Stimulated activated CD4-positive, alpha-beta T cell treated with anti-CD3 and anti-CD28 coated beads, Interleukin-4, amount 100 ng/mL, for 24 hours (primary cell): ENCODE data around the gene LIPK.
"Not testable (repeated sequence)": the region's sequence is repeated elsewhere in the genome, so short reads cannot be mapped to it uniquely, and the experiment has no call there.

ENCODE experiments used
- DNase-seq: peaks from one replicate; pipeline ENCODE4 v3.0.0-alpha.2; 2020

LIPK gene, protein sequence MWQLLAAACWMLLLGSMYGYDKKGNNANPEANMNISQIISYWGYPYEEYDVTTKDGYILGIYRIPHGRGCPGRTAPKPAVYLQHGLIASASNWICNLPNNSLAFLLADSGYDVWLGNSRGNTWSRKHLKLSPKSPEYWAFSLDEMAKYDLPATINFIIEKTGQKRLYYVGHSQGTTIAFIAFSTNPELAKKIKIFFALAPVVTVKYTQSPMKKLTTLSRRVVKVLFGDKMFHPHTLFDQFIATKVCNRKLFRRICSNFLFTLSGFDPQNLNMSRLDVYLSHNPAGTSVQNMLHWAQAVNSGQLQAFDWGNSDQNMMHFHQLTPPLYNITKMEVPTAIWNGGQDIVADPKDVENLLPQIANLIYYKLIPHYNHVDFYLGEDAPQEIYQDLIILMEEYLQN

GRCh38 chr10:88705958-88706357 lies at the start of gene LIPK:
TSS of gene LIPK (plus strand) at chr10:88706249. CDS start at chr10:88724544, 18,295 bp downstream.
- no peak for DNase-seq

- no peak for DNase-seq
These were observed 48.1 kb upstream of the LIPK start for GRCh38 chr10:88657901-88658300.

- no peak for DNase-seq
These were observed 46.1 kb upstream of the LIPK start for GRCh38 chr10:88659725-88660597.

DNA sequence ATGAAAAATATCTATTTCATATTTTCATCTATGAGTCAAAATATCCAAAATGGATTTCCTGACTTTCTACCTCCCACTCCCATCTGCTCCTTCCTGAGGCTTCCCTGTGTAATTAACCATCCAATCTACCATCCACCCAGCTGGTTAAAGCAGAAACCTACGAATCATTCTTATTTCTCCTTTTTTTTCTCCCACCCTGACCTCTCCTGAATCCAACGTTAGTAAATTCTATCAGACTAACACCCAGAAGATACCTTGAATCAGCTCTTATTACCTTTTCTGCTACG lies 45.5 kb upstream of the LIPK start:
- DNase-seq = no peak

DNA sequence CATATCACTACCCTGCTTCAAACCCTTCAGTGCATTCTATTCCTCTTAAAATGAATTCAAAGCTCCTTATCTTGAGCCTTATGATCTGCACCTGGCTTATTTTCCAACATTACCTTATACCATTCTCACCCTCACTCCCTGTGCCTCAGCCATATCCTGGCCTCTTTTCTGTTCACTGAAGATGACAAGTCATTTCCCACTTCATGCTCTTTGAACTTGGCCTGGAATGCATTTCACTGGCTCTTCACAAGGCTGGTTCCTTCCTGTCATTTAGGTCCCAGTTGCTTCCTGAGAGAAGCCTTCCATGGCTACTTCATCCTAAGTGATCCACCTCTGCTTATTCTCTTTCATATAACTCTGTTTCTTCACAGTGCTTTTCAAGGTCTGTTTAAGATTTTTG lies 45.0 kb upstream of the LIPK start:
- no peak for DNase-seq

DNA sequence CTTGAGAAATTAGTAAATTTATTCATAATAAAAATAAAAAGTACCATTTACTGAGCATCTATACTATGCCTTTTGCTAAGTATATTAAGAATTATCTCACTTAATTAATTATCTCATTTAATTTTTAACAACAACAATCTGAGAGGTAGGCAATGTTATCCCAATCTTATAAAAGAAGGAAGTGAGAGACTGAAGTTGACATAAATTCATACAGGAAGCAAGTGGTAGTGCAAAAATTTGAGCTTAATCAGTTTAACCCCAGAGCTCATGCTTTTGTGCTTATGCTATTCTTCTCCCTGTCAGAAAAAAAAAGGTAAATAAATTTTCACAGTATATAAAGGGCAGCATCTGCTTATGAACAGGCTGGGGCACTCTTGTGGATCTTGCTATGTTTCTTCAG lies 44.5 kb upstream of the LIPK start:
- no peak for DNase-seq

GRCh38 chr10:88663153-88663552 lies 42.9 kb upstream of the LIPK start:
- not testable (repeated sequence) for DNase-seq

GRCh38 chr10:88664142-88664541 lies 41.9 kb upstream of the LIPK start, which contains the start of gene LIPF:
TSS of gene LIPF (plus strand) at chr10:88664442. CDS start at chr10:88667298, 2,856 bp downstream.
- DNase-seq = no peak

DNA sequence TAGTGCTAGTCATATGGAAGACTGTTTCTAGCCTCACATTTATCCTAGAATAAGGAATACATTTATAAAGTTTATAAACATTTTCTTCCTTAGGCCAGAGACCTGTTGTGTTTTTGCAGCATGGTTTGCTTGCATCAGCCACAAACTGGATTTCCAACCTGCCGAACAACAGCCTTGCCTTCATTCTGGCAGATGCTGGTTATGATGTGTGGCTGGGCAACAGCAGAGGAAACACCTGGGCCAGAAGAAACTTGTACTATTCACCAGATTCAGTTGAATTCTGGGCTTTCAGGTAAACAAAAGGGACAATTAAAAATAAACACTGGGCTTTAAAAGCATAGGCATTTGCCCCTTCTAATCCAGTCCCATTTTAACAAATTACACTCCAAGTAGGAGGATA lies 37.6 kb upstream of the LIPK start:
- no peak for DNase-seq

DNA sequence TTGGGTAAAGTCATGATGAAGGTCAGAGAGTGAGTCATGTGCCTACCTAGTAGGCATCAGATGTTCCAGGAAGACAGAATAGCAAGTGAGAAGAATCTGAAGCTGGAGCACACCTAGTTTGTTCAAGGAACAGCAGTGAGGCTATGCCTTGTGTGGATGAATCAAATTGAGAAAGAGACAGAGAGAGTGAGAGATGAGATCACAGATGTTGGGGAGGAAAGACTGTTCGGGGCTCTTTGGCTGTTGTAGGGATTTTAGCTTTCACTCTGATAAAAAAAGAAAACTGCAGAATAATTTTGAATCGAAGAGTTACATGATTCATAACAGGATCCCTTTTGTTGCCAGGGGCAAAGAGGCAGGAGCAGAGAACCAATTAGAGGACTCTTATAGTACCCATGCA lies 35.6 kb upstream of the LIPK start:
- peak; percentile 10 for DNase-seq

GRCh38 chr10:88672041-88672440 lies 34.0 kb upstream of the LIPK start:
- no peak for DNase-seq

GRCh38 chr10:88676283-88677060 lies 29.6 kb upstream of the LIPK start:
- DNase-seq = no peak

DNA sequence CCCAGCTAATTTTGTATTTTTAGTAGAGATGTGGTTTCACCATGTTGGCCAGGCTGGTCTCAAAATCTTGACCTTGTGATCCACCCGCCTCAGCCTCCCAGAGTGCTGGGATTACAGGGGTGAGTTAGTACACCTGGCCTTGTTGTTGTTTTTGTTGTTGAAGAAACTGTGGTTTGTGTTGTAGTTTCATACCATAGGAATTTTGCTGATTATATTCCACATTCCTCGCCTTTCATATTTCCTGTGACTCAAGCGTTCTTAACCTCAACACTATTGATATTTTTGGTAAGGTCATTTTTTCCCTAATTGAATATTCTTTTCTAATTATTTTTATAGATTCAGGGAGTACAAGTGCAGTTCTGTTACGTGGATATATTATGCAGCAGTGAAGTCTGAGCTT lies 25.1 kb upstream of the LIPK start:
- no peak for DNase-seq

DNA sequence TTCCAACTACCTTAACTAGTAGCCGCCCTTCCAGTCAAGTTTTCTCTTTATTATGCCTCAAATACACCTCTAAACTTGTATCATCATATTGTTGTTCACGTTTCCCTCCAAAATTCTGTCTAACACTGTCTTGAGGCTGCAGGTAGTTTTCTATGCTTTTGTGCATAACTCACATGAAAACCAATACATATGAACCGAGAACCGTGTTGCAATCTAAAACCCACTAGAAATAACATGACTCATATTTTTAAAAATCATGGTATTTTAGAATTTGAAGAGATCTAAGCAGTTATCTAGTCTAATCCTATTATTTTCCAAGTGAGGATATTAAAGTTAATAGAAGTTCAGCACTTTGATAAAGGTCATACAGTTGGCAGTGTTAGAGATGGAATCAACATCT lies 23.6 kb upstream of the LIPK start:
- no peak for DNase-seq

DNA sequence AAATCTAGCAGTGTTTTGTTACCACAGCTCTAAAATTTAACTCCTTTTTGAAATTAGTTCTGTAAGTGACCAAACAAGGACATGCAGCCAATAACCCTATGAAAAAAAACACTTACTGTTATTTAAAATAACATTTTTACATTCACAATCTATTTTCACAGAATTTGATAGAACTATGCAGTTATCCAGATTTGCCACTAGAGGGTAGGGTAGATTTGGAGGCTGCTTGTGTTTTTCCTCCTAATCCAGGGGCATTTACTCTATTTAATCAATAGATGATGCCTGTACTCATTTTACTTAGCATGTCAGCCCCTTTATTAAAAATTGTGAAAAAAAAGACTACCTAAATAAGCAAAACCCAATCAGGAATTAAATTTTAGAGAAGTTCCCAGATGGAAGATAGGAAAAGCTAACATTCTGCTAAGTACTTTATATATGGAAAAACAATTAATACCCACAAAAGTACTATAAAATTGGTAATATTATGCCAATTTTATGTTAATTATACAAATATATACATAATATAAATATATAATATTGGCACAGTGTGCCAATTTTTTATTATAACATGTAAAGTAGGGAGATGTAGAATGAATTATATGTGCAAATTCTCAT lies 18.1 kb upstream of the LIPK start:
- DNase-seq = no peak

DNA sequence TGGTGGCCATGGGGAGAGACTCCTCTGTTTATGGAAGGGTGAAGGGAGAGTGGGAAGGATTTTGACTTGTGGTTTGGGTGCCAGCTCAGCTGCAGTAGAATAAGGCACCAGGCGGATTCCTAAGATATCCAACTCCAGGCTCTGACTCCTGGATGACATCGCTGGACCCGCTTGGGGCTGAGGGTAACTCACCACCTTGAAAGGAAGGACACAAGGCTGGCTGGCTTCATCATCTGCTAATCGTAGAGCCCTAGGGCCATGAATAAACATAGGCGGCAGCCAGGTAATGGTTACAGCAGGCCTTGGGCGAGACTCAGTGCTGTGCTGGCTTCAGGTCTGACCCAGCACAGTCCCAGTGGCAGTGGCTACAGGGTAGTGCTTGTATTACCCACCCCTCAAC lies 16.7 kb upstream of the LIPK start:
- no peak for DNase-seq

DNA sequence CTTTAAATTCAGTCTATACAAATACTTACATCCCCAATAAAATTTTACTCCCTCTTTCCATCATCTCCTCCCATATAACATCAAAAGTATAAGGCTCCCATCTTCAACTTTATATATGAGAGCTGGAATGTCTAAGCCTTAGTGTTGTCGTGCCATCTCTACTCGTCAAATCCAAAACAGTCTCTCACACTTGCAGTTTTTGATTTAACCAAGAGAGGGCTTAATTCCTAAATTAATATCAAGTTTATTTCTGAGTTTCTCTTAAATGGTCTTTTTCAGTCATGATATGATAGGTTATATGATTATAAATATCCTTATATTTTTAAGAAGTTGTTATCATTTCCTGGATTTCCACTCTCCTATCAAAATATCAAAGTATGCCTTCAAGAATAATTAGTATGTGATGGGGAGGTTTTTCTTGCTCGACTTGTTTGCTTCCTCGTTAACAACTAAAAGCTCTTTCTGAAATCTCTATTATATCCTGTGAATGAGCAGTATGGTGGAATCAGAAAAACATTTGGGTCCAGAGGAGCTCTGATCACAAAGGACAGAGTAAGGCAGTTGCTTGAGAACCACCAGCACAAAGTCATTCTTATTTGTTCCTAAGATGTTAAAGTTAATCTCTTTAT lies 12.5 kb upstream of the LIPK start:
- DNase-seq = no peak

DNA sequence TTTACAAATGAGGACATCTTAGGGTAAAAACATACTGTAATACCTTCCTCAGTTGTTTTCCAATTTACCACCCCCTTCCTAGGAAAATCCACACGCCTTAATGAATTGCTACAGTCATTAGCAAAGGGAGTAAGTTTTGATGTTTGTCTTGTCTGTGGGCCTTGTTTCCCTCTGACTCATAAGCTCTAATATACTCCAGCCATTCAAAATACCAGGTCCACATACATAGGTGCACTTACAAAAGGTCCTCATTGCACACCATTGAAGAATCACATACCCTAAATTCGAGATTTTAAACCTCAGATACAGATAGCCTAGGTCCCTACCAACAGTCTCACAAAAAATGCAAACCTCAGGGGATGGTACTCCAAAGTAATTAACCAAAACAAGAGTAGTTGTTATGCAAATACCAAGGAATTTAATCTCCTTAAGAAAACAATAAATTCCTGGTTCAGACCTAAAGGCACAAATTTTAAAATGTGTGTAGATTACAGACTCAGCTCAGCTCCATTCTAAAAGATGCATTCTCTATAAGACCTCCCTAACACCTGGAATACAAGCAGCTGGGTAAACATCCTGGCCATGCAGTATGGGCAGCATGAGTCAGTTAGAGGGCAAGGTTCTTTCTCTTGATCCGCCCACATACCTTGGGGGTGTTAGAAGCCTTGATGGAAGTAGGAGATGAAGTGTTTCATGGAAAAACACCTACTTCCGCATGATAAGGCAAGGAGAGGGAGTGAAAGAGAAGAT lies 3.0 kb upstream of the LIPK start:
- DNase-seq = no peak

- peak; percentile 60 for DNase-seq
These were observed 1.5 kb downstream of the LIPK start for GRCh38 chr10:88707429-88708155.

DNA sequence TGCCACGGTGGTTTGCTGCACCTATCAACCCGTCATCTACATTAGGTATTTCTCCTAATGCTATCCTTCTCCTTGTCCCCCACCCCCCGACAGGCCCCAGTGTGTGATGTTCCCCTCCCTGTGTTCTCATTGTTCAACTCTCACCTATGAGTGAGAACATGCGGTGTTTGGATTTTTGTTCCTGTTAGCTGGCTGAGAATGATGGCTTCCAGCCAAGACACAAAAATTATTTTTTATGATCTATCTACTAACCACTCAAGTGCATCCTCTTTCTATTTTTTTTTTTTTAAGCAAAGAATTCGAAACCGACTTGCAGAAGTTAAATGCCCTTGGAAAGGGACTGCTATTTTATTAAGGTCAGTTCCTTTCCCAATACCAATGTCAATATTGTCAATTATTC lies 3.3 kb downstream of the LIPK start:
- not testable (repeated sequence) for DNase-seq

GRCh38 chr10:88715517-88715916 lies 9.5 kb downstream of the LIPK start:
- no peak for DNase-seq
